ENCODE measurements around the gene RPS3. TPM values are rescaled to one million over a fixed set of nuclear protein-coding genes. Genes with fewer than 3 reads are reported as not detected.

Gene RPS3
- total and polyA plus RNA-seq, 2 donors = 3,302 to 4,078 TPM

GRCh38 chr11:75433443-75433842 lies 34.1 kb downstream of the RPS3 start:
- Histone ChIP-seq H3K27me3 (ENCODE audit: control insufficient read depth in 2 of 2, insufficient read depth in 1 of 2, low read length in 1 of 2) (peaks cover 36 to 59% of the 10 kb centered on the region in 2 donors), H3K36me3 (ENCODE audit: control insufficient read depth in 2 of 2, insufficient read depth in 2 of 2, low read length in 1 of 2) (no peaks in the 10 kb centered on the region)

DNA sequence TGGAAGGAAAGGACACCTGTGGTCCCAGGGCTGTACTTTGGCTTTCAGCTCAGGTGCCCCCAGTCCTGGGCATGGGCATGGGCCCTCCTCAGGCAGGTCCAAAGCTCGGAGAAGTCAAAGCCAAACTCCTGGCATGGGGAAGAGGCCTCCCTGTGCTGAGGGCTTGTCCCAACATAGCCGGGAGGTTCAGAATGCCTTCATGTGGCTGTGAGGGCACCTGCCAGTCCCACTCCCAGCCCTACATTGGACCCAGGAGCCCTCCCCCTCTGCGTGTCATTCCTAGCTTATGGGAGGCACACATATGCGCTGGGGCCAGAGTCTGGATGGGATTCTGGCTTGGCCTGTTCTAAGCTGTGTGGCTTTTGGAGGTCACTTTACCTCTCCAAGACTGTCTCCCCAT lies 34.7 kb downstream of the RPS3 start:
- Histone ChIP-seq H3K4me1 (ENCODE audit: control insufficient read depth in 2 of 2, insufficient read depth in 2 of 2, low read length in 2 of 2) (peaks cover 7 to 10% of the 10 kb centered on the region in 2 donors), H3K27me3 (ENCODE audit: control insufficient read depth in 2 of 2, insufficient read depth in 1 of 2, low read length in 1 of 2) (peaks cover 32 to 53% of the 10 kb centered on the region in 2 donors), H3K27ac (ENCODE audit: low read depth in 1 of 2, low read length in 1 of 2) (no peak overlapping the region), H3K36me3 (ENCODE audit: control insufficient read depth in 2 of 2, insufficient read depth in 2 of 2, low read length in 1 of 2) (no peaks in the 10 kb centered on the region), H3K9me3 (ENCODE audit: control insufficient read depth in 2 of 2, insufficient read depth in 1 of 2, low read length in 1 of 2) (peaks cover 7 to 11% of the 10 kb centered on the region in 2 donors), H3K4me3 (ENCODE audit: low read length in 2 of 2) (no peak overlapping the region)
- no peak for DNase-seq (ENCODE audit: low read depth in 6 of 9, low spot score in 9 of 9)
- 94% methylated on average over 4 of the region's 4 CpGs for WGBS

More at GRCh38 chr11:75433443-75433842, 34.1 kb downstream of the RPS3 start:
- no peak overlapping the region for H3K4me3 ChIP-seq (ENCODE audit: low read length in 2 of 2)
- WGBS = 94% methylated on average over 6 of the region's 6 CpGs
- DNase-seq (ENCODE audit: low read depth in 6 of 9, low spot score in 9 of 9) = no peak
- peaks cover 7 to 10% of the 10 kb centered on the region in 2 donors for H3K4me1 ChIP-seq (ENCODE audit: control insufficient read depth in 2 of 2, insufficient read depth in 2 of 2, low read length in 2 of 2)
- no peak overlapping the region for H3K27ac ChIP-seq (ENCODE audit: low read depth in 1 of 2, low read length in 1 of 2)
- H3K9me3 ChIP-seq (ENCODE audit: control insufficient read depth in 2 of 2, insufficient read depth in 1 of 2, low read length in 1 of 2) = peaks cover 7 to 15% of the 10 kb centered on the region in 2 donors

GRCh38 chr11:75434886-75435570 lies 35.7 kb downstream of the RPS3 start:
- Histone ChIP-seq H3K27me3 (ENCODE audit: control insufficient read depth in 2 of 2, insufficient read depth in 1 of 2, low read length in 1 of 2) (peaks cover 22 to 45% of the 10 kb centered on the region in 2 donors), H3K4me3 (ENCODE audit: low read length in 2 of 2) (no peak overlapping the region), H3K27ac (ENCODE audit: low read depth in 1 of 2, low read length in 1 of 2) (no peak overlapping the region), H3K9me3 (ENCODE audit: control insufficient read depth in 2 of 2, insufficient read depth in 1 of 2, low read length in 1 of 2) (peaks cover 1 to 4% of the 10 kb centered on the region in 2 donors), H3K36me3 (ENCODE audit: control insufficient read depth in 2 of 2, insufficient read depth in 2 of 2, low read length in 1 of 2) (no peaks in the 10 kb centered on the region), H3K4me1 (ENCODE audit: control insufficient read depth in 2 of 2, insufficient read depth in 2 of 2, low read length in 2 of 2) (peaks cover 5 to 6% of the 10 kb centered on the region in 2 donors)
- WGBS = 94% methylated on average over 12 of the region's 12 CpGs
- no peak for DNase-seq (ENCODE audit: low read depth in 6 of 9, low spot score in 9 of 9)

DNA sequence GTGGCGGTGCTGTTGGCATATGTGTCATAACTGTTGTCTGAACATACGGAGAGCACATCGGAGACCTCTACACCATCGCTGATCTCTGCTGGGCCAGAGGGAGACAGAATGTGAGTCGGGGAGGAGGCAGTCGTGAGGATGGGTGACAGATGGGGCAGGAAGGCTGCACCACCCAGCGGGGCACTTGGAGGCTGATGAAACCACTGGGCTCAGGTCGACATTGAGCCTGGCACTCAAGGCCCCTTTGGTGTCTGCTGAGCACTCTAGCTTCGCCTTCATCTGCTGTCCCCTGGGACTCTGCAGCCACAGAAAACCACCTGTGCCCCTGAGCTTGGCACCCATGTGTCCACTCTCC lies 36.2 kb downstream of the RPS3 start:
- no peak overlapping the region for H3K27ac ChIP-seq (ENCODE audit: low read depth in 1 of 2, low read length in 1 of 2)
- H3K9me3 ChIP-seq (ENCODE audit: control insufficient read depth in 2 of 2, insufficient read depth in 1 of 2, low read length in 1 of 2) = peaks cover 1 to 4% of the 10 kb centered on the region in 2 donors
- peaks cover 1 to 4% of the 10 kb centered on the region in 2 donors for H3K4me1 ChIP-seq (ENCODE audit: control insufficient read depth in 2 of 2, insufficient read depth in 2 of 2, low read length in 2 of 2)
- WGBS = 97% methylated on average over 9 of the region's 9 CpGs
- H3K4me3 ChIP-seq (ENCODE audit: low read length in 2 of 2) = no peak overlapping the region
- no peaks in the 10 kb centered on the region for H3K36me3 ChIP-seq (ENCODE audit: control insufficient read depth in 2 of 2, insufficient read depth in 2 of 2, low read length in 1 of 2)
- peaks cover 17 to 41% of the 10 kb centered on the region in 2 donors for H3K27me3 ChIP-seq (ENCODE audit: control insufficient read depth in 2 of 2, insufficient read depth in 1 of 2, low read length in 1 of 2)
- no peak for DNase-seq (ENCODE audit: low read depth in 6 of 9, low spot score in 9 of 9)

- H3K27me3 ChIP-seq (ENCODE audit: control insufficient read depth in 2 of 2, insufficient read depth in 1 of 2, low read length in 1 of 2) = peaks cover 5 to 28% of the 10 kb centered on the region in 2 donors
- WGBS = 95% methylated on average over 9 of the region's 9 CpGs
- H3K4me3 ChIP-seq (ENCODE audit: low read length in 2 of 2) = no peak overlapping the region
- no peak for DNase-seq (ENCODE audit: low read depth in 6 of 9, low spot score in 9 of 9)
- H3K4me1 ChIP-seq (ENCODE audit: control insufficient read depth in 2 of 2, insufficient read depth in 2 of 2, low read length in 2 of 2) = no peaks in the 10 kb centered on the region
- peaks cover 0 to 4% of the 10 kb centered on the region in 2 donors for H3K9me3 ChIP-seq (ENCODE audit: control insufficient read depth in 2 of 2, insufficient read depth in 1 of 2, low read length in 1 of 2)
- H3K27ac ChIP-seq (ENCODE audit: low read depth in 1 of 2, low read length in 1 of 2) = no peak overlapping the region
- no peaks in the 10 kb centered on the region for H3K36me3 ChIP-seq (ENCODE audit: control insufficient read depth in 2 of 2, insufficient read depth in 2 of 2, low read length in 1 of 2)
Measured at GRCh38 chr11:75436806-75437205, 37.5 kb downstream of the RPS3 start.

DNA sequence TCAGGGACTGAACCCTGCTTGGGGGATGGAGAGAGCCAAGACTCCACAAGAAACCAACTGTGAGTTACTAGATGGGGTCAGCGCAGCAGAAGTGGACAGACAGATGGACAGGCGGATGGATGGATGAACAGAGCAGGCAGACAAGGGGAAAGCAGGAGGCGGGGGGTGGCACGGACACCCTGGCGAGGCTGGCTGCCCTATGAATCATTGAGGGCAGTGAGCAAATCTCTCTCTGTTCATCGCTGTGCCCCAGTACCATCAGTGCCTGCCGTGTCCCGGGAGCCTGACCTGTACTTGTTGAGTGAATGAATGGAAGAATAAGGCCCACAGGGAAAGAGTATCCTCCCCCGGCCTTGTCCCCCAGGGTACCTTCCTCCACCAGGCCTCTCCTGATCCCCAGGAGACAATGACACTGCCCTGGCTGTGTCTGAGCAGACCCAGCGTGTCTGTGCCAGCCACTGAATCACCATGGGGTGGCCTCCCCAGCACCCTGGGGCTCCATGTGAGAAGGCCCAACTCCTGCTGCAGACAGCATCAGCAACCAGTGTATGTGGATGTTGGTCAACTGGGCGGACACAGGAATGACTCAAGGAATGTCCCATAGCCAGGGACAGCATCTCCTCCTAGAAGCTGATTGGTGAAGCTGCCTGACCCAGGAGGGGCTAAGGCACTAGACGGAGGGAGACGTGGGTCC lies 38.8 kb downstream of the RPS3 start:
- Histone ChIP-seq H3K36me3 (ENCODE audit: control insufficient read depth in 2 of 2, insufficient read depth in 2 of 2, low read length in 1 of 2) (no peaks in the 10 kb centered on the region), H3K9me3 (ENCODE audit: control insufficient read depth in 2 of 2, insufficient read depth in 1 of 2, low read length in 1 of 2) (no peaks in the 10 kb centered on the region), H3K27me3 (ENCODE audit: control insufficient read depth in 2 of 2, insufficient read depth in 1 of 2, low read length in 1 of 2) (peaks cover 0 to 15% of the 10 kb centered on the region in 2 donors), H3K27ac (ENCODE audit: low read depth in 1 of 2, low read length in 1 of 2) (no peak overlapping the region), H3K4me1 (ENCODE audit: control insufficient read depth in 2 of 2, insufficient read depth in 2 of 2, low read length in 2 of 2) (no peaks in the 10 kb centered on the region), H3K4me3 (ENCODE audit: low read length in 2 of 2) (no peak overlapping the region)
- no peak for DNase-seq (ENCODE audit: low read depth in 6 of 9, low spot score in 9 of 9)
- WGBS = 98% methylated on average over 13 of the region's 13 CpGs

GRCh38 chr11:75439026-75439425 lies 39.7 kb downstream of the RPS3 start:
- no peak for DNase-seq (ENCODE audit: low read depth in 6 of 9, low spot score in 9 of 9)
- H3K27me3 ChIP-seq (ENCODE audit: control insufficient read depth in 2 of 2, insufficient read depth in 1 of 2, low read length in 1 of 2) = peaks cover 0 to 6% of the 10 kb centered on the region in 2 donors
- no peaks in the 10 kb centered on the region for H3K4me1 ChIP-seq (ENCODE audit: control insufficient read depth in 2 of 2, insufficient read depth in 2 of 2, low read length in 2 of 2)
- H3K9me3 ChIP-seq (ENCODE audit: control insufficient read depth in 2 of 2, insufficient read depth in 1 of 2, low read length in 1 of 2) = no peaks in the 10 kb centered on the region
- no peak overlapping the region for H3K4me3 ChIP-seq (ENCODE audit: low read length in 2 of 2)
- H3K27ac ChIP-seq (ENCODE audit: low read depth in 1 of 2, low read length in 1 of 2) = no peak overlapping the region
- no peaks in the 10 kb centered on the region for H3K36me3 ChIP-seq (ENCODE audit: control insufficient read depth in 2 of 2, insufficient read depth in 2 of 2, low read length in 1 of 2)
- 73% methylated on average over 14 of the region's 14 CpGs for WGBS

- DNase-seq (ENCODE audit: low read depth in 6 of 9, low spot score in 9 of 9) = no peak
- WGBS = 94% methylated on average over 13 of the region's 13 CpGs
- Histone ChIP-seq H3K4me3 (ENCODE audit: low read length in 2 of 2) (no peak overlapping the region), H3K27me3 (ENCODE audit: control insufficient read depth in 2 of 2, insufficient read depth in 1 of 2, low read length in 1 of 2) (peaks cover 0 to 2% of the 10 kb centered on the region in 2 donors), H3K9me3 (ENCODE audit: control insufficient read depth in 2 of 2, insufficient read depth in 1 of 2, low read length in 1 of 2) (no peaks in the 10 kb centered on the region), H3K4me1 (ENCODE audit: control insufficient read depth in 2 of 2, insufficient read depth in 2 of 2, low read length in 2 of 2) (no peaks in the 10 kb centered on the region), H3K27ac (ENCODE audit: low read depth in 1 of 2, low read length in 1 of 2) (no peak overlapping the region), H3K36me3 (ENCODE audit: control insufficient read depth in 2 of 2, insufficient read depth in 2 of 2, low read length in 1 of 2) (no peaks in the 10 kb centered on the region)
Measured at GRCh38 chr11:75439495-75440120, 40.3 kb downstream of the RPS3 start.
